Stimulated activated effector memory CD8-positive, alpha-beta T cell treated with anti-CD3 and anti-CD28 coated beads, Interleukin-12 subunit alpha, Interleukin-12 subunit beta, amount 100 ng/mL, for 72 hours (primary cell): ENCODE measurements around the gene DDX3X.
"Not testable (repeated sequence)": the region's sequence is repeated elsewhere in the genome, so short reads cannot be mapped to it uniquely, and the experiment has no call there.

Experiments
- ATAC-seq: fragments of 150-1000 bp; cut with Tn5 transposase; 2 replicates; pipeline ENCODE4 v1.10.0; 2021
- DNase-seq, 2 donors: peaks; one replicate each; pipeline ENCODE4 v3.0.0; 2021 to 2022; ENCODE audit warnings: low spot score in 2 of 2
- H3K27ac Mint-ChIP-seq: one replicate; pipeline ENCODE4 v1.8.0; 2022; ENCODE audit warnings: mild to moderate bottlenecking, mixed read lengths
- H3K36me3 Mint-ChIP-seq: one replicate; pipeline ENCODE4 v1.8.0; 2022; ENCODE audit warnings: mild to moderate bottlenecking, mixed read lengths
- H3K4me1 Mint-ChIP-seq: one replicate; pipeline ENCODE4 v1.8.0; 2022; ENCODE audit warnings: mixed read lengths
- H3K4me3 Mint-ChIP-seq: one replicate; pipeline ENCODE4 v1.8.0; 2022; ENCODE audit warnings: mild to moderate bottlenecking, mixed read lengths
- H3K9me3 Mint-ChIP-seq: one replicate; pipeline ENCODE4 v1.8.0; 2022; ENCODE audit warnings: mixed read lengths

Gene DDX3X

DNA sequence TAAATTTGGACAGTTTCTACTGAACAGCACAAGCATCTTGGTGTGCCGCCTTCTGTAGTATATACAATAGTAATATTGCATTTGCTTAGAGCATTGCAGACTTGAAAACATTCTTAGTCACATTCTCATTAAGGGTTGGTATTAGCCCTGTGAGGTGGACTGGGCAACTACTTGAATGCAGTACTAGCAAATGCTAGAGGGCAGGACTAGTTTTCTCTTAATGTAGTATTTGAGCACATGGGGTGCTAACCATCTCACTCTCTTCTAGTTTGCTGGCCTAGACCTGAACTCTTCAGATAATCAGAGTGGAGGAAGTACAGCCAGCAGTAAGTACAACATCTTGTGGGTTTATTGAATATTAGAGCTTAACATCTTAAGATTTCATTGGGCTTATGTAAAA lies 3.2 kb downstream of the DDX3X start:
- Mint-ChIP-seq H3K9me3 (no peaks in the 10 kb centered on the region), H3K4me1 (peaks cover 46% of the 10 kb centered on the region), H3K27ac (peak overlapping the region; percentile 100), H3K36me3 (peaks cover 100% of the 10 kb centered on the region), H3K4me3 (peak overlapping the region; percentile 95)
- DNase-seq (no peak), ATAC-seq (no peak)

DNA sequence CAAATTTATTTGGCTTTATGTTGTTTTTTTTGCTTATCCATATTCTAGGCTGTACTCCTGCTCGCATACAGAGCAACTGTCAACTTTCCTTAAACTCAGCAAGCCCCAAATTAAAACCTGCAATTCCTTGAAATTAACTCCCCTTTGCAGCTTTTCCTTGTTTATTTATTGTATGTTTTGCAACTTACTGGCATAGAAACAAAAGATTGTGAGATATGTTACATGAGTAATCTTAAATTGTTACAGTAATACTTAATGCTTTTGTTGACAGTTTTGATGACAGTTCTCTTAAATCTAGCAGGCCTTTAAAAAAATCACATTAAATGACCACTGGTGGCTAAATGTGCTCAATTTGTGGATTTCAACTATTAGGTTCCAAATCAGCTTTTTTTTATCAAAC lies 4.5 kb downstream of the DDX3X start:
- peaks cover 100% of the 10 kb centered on the region for H3K36me3 Mint-ChIP-seq
- H3K9me3 Mint-ChIP-seq: no peaks in the 10 kb centered on the region
- DNase-seq: no peak
- peak overlapping the region; percentile 95 for H3K4me3 Mint-ChIP-seq
- H3K4me1 Mint-ChIP-seq: peaks cover 46% of the 10 kb centered on the region
- ATAC-seq: no peak
- H3K27ac Mint-ChIP-seq: peak overlapping the region; percentile 100

DNA sequence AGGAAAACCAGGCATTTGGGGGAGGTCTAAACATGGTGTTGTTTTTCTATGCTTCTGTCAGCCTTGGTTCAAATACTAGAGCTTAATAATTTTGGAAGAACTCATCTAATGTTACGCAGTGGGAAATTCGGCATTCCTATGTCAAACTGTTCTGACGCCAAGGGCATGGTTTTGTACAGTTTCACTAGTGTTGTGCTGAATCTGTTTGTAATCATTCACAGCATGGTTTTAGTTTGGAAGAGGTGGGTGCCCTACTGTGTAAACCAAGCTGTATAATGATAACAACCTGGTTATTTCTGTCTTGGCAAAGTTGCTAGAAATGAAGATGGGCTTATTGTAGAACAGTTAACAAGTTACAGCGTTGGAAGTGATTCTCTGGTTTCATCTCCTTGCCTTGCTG lies 5.2 kb downstream of the DDX3X start:
- no peak for DNase-seq
- no peak for ATAC-seq
- peak overlapping the region; percentile 95 for H3K4me3 Mint-ChIP-seq
- H3K9me3 Mint-ChIP-seq: no peaks in the 10 kb centered on the region
- H3K27ac Mint-ChIP-seq: no peak overlapping the region
- peaks cover 43% of the 10 kb centered on the region for H3K4me1 Mint-ChIP-seq
- peaks cover 100% of the 10 kb centered on the region for H3K36me3 Mint-ChIP-seq

DNA sequence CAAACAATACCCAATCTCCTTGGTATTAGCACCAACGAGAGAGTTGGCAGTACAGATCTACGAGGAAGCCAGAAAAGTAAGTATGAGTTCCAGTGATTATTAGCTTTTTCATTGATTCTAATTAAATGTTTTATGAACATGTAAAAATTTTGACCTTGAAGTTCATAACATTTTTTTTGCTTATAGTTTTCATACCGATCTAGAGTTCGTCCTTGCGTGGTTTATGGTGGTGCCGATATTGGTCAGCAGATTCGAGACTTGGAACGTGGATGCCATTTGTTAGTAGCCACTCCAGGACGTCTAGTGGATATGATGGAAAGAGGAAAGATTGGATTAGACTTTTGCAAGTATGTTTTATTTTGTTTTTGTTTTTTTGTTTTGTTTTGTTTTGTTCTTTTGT lies 10.1 kb downstream of the DDX3X start:
- ATAC-seq: no peak
- peaks cover 100% of the 10 kb centered on the region for H3K36me3 Mint-ChIP-seq
- no peak overlapping the region for H3K4me3 Mint-ChIP-seq
- no peaks in the 10 kb centered on the region for H3K9me3 Mint-ChIP-seq
- DNase-seq: no peak
- H3K27ac Mint-ChIP-seq: peak overlapping the region; percentile 76
- H3K4me1 Mint-ChIP-seq: peaks cover 13% of the 10 kb centered on the region

DNA sequence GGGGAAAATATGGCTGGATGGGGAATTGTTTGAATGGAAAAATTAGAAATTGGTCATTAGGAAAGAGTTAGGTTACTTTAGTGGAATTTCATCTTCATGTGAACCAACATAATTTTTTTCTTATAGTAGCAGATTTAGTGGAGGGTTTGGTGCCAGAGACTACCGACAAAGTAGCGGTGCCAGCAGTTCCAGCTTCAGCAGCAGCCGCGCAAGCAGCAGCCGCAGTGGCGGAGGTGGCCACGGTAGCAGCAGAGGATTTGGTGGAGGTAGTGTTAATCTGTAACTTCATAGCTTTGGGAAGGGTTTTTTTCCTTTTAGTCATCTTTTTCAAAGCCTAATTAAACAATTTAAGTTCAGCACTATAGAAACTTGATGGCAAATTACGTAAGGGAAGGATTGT lies 13.2 kb downstream of the DDX3X start:
- peaks cover 100% of the 10 kb centered on the region for H3K36me3 Mint-ChIP-seq
- no peaks in the 10 kb centered on the region for H3K9me3 Mint-ChIP-seq
- peak overlapping the region; percentile 56 for H3K27ac Mint-ChIP-seq
- ATAC-seq (no peak), DNase-seq (no peak)
- H3K4me1 Mint-ChIP-seq: peaks cover 22% of the 10 kb centered on the region
- no peak overlapping the region for H3K4me3 Mint-ChIP-seq

DNA sequence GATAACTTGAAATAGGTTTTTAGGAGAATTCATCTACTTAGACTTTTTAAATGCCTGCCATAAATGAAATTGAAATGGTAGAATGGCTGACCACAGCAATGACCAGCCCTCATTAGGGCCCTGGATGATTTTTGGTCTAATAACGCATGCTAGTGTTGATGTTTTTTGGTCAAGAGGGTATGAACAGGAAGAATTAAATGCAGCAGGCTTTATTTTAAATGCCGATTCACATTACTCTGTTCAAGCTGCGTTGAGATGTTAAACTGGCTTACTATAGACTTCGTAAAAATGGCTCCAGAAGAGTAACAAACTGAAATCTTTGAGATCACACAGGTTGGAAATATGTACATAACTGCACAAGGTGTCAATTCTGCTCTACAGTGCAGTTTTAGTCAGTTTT lies 14.6 kb downstream of the DDX3X start:
- no peak for ATAC-seq
- Mint-ChIP-seq H3K27ac (no peak overlapping the region), H3K36me3 (peaks cover 88% of the 10 kb centered on the region), H3K4me1 (peaks cover 30% of the 10 kb centered on the region), H3K9me3 (no peaks in the 10 kb centered on the region), H3K4me3 (no peak overlapping the region)
- no peak for DNase-seq

DNA sequence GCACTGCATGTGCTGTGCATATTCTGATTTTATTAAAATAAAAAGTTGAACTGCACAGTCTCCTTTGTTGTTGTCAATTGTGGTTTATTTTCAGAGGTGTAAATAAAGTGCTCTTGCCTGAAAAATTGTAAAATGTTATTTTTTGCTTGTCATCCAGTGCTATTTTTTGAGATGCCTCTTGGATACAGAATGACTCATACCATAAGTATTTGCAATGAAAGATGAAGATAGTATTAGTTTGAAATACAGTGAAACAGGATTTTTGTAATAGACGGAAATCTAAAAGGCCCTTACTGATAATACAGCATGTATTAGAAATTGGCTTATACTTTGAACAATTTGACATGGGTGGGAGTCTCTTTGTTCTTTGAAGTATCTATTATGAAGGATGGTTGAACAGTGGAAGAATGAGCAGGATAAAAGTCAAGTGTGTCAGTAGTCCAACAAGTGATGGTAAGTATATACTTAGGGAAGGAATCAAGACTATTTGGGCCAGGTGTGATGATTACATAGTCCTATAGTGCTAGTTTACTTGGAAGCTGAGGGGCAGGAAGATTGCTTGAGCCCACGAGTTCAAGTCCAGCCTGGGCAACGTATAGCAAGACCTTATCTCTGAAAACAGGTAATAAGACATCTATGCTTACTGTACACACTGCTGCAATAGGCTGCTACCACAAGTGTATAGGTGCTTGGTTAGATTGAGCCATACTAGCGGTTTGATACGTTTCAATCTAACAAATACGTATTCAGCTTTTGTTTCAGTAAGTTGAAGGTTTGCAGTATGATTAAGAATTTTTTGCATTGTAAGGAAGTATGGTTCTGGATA lies 16.4 kb downstream of the DDX3X start:
- H3K4me1 Mint-ChIP-seq: peaks cover 30% of the 10 kb centered on the region
- peak overlapping the region; percentile 71 for H3K27ac Mint-ChIP-seq
- H3K4me3 Mint-ChIP-seq: no peak overlapping the region
- DNase-seq (no peak), ATAC-seq (peak; percentile 63)
- H3K36me3 Mint-ChIP-seq: peaks cover 70% of the 10 kb centered on the region
- H3K9me3 Mint-ChIP-seq: no peaks in the 10 kb centered on the region

DNA sequence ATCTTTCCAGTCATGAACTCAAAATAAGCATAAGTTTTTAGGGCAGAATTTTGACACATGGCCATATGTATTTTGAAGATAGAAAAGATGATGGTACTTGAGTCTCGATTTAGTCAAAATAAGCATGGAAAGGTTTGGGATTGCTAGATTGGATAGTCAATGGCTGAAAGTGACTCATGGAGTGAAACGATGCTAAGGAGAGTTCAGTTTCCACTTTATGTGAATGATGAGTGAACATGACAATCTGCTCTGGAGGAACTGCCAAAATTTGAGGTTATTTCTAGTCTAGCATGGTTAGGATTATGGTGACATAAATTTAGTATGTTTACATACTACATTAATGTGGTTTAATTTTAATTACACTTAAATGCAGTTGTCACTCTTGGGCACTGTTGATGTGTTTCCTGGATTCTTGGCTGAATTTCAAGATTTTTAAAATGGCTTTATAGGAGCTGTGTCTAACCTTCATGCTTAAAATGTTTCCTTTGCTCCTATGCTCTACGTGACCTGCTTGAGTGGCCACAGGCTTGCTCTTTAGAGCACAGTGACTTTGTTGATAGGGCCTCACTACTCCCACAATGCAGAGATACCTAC lies 17.1 kb downstream of the DDX3X start:
- Mint-ChIP-seq H3K4me1 (peaks cover 30% of the 10 kb centered on the region), H3K27ac (peak overlapping the region; percentile 71), H3K4me3 (no peak overlapping the region), H3K36me3 (peaks cover 63% of the 10 kb centered on the region), H3K9me3 (no peaks in the 10 kb centered on the region)
- DNase-seq: no peak
- peak; percentile 50 for ATAC-seq

DNA sequence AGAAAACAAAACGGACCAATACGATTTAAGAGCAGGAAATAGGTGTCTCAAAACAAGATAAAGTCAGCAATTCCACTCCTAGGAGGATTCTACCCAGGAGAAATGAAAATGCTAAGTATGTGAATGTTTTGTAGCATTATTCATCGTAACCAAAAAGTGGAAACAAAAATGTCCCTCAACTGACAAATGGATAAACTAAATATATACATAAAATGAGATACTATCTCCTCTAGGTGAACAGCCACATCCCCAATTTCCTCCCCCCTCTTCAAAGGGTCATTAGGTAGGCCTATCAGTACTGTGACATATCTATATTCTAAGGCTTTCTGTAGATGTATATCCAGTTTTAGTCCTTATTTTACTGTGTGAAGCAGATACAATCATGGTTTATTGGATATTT lies 18.0 kb downstream of the DDX3X start:
- Mint-ChIP-seq H3K36me3 (peaks cover 54% of the 10 kb centered on the region), H3K4me3 (no peak overlapping the region), H3K9me3 (no peaks in the 10 kb centered on the region), H3K4me1 (peaks cover 30% of the 10 kb centered on the region), H3K27ac (peak overlapping the region; percentile 71)
- ATAC-seq (no peak), DNase-seq (no peak)

DNA sequence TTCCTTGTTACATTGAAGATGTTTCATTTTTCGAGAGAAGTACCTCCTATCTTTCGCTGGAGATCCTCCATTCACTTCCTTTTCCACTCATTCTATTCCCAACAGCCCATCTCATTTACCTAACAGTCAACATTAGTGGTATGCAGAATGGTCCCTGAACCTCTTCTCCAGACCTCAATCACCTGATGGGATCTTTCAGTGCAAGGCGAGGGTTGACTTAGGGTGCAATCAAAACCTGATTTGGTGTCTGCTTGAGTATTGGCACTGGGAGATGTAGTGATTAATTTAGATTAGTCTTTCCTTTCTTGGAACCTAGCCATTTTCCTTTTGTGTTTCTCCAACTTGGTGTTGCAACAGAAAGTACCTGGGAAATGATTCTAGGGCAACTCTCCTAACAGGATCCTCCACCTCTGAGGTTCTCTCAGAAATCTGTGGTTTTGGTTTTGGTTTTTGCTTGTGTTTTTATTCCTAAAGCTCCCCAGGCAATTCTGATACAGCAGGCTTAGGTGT lies 18.4 kb downstream of the DDX3X start:
- ATAC-seq (no peak), DNase-seq (no peak)
- Mint-ChIP-seq H3K9me3 (no peaks in the 10 kb centered on the region), H3K4me1 (peaks cover 30% of the 10 kb centered on the region), H3K36me3 (peaks cover 50% of the 10 kb centered on the region), H3K4me3 (no peak overlapping the region), H3K27ac (no peak overlapping the region)

DNA sequence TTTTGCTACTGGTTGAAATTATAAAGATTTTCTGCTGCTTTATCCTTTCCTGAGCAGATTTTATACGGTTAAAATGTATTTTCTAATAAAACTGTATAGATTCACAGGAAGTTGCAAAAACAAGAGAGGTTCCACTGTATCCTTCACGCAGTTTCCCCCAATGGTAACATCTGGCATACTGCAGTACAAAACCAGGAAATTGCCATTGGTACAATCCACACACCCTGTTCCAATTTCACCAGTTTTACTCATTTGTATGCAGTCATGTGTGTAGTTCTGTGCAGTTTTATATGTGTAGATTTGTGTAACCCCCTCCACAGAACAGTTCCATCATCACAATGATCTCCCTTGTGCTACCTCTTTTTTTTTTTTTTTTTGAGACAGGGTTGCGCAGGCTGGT lies 20.0 kb downstream of the DDX3X start:
- H3K36me3 Mint-ChIP-seq: peaks cover 34% of the 10 kb centered on the region
- peaks cover 30% of the 10 kb centered on the region for H3K4me1 Mint-ChIP-seq
- H3K9me3 Mint-ChIP-seq: no peaks in the 10 kb centered on the region
- no peak overlapping the region for H3K27ac Mint-ChIP-seq
- H3K4me3 Mint-ChIP-seq: no peak overlapping the region
- no peak for DNase-seq
- ATAC-seq: no peak

DNA sequence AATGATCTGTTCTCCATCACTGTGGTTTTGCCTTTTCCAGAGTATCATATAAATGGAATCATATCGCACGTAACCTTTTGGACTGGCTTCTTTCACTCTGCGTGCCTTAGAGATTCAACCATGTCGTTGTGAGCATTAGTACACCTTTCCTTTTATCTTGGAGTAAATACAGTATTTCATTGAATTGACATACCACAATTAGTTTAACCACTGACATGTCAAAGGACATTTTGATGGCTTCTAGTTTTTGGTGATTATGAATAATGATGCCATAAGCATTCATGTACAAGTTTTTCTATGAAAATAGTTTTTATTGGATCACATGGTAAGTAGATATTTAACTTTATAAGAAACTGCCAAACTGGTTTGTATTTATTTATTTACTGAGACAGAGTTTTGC lies 35.2 kb downstream of the DDX3X start:
- Mint-ChIP-seq H3K27ac (no peak overlapping the region), H3K9me3 (no peaks in the 10 kb centered on the region), H3K4me1 (no peaks in the 10 kb centered on the region), H3K4me3 (no peak overlapping the region), H3K36me3 (no peaks in the 10 kb centered on the region)
- ATAC-seq (no peak), DNase-seq (no peak)

DNA sequence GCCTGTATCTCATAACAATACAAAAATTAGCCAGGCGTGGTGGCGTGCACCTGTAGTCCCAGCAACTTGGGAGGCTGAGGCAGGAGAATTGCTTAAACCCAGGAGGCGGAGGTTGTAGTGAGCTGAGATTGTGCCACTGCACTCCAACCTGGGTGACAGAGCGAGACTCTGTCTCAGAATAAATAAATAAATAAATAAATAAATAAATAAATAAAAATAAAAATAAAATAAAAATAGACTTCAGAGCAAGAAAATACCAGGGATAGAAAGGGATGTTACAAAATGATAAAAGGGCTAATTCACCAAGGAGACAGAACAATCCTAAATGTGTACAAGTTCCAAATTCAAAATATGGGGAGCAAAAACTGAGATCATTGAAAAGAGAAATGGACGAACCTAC lies 37.6 kb downstream of the DDX3X start:
- not testable (repeated sequence) for H3K4me1 Mint-ChIP-seq, DNase-seq, H3K4me3 Mint-ChIP-seq, ATAC-seq, H3K36me3 Mint-ChIP-seq, H3K9me3 Mint-ChIP-seq, H3K27ac Mint-ChIP-seq

DNA sequence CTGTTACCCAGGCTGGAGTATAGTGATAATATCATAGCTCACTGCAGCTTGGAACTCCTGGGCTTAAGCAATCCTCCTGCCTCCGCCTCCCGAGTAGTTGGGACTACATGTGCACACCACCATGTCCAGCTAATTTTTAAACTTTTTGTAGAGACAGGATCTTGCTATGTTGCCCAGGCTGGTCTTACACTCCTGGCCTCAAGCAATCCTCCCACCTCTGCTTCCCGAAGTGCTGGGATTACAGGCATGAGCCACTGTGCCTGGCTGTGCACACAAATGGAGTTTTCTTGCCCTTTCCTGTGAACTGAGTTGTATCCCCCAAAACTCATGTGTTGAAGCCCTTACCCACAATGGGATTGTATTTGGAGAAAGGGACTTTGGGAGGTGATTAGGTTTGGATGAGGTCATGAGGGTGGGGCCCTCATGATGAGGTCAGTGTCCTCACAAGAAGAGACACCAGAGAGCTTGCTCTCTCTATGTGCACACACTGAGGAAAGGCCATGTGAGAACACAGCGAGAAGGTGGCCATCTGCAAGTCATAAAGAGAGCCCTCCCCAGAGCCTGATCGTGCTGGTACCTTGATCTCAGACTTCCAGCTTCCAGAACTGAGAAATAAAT lies 40.1 kb downstream of the DDX3X start:
- Mint-ChIP-seq H3K36me3 (no peaks in the 10 kb centered on the region), H3K27ac (no peak overlapping the region), H3K4me3 (no peak overlapping the region), H3K4me1 (peaks cover 10% of the 10 kb centered on the region), H3K9me3 (no peaks in the 10 kb centered on the region)
- no peak for DNase-seq
- no peak for ATAC-seq

DNA sequence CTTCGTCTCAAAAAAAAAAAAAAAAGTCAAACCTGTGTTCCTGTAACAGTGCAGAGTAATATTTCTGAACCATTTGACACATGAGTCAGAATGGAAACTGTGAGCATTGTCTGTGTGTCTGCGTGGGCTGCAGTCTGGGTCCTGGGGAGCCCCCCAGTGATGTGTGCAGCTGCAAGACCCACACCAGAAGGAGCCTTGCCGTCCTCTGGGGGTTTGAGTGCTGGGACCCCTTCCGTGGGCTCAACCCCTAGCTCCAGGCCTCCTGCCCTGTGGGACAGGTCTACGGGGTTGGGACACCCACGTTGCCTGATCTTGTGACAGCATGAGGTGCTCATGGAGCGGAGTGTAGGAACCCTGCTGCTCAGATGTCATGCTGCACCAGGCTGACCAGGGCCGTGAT lies 43.7 kb downstream of the DDX3X start:
- no peaks in the 10 kb centered on the region for H3K9me3 Mint-ChIP-seq
- peak; percentile 98 for ATAC-seq
- peaks cover 10% of the 10 kb centered on the region for H3K4me1 Mint-ChIP-seq
- DNase-seq: peak in 1 of 2 donors; percentile 54
- peak overlapping the region; percentile 29 for H3K27ac Mint-ChIP-seq
- H3K4me3 Mint-ChIP-seq: peak overlapping the region; percentile 22
- no peaks in the 10 kb centered on the region for H3K36me3 Mint-ChIP-seq

DNA sequence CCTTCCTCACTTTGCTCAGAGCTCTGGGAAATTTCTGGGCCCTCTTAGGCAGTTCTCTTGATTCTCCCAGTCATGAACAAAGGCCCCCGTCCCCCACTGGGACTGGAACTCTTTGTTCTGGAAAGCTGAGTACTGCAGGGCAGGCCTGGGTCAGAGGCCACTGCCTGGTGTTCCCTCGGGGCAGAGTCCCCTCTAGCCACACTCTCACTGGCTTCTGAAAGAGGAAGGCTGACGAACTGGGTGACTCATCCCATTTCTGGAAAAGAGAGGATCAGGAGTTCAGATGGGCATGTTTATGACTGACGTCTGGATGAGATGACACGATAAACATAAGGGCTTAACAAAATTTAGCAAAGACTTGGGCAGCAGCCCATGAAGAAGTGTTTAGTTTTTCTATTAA lies 47.7 kb downstream of the DDX3X start:
- Mint-ChIP-seq H3K36me3 (no peaks in the 10 kb centered on the region), H3K4me3 (no peak overlapping the region), H3K9me3 (no peaks in the 10 kb centered on the region), H3K27ac (peak overlapping the region; percentile 50), H3K4me1 (peaks cover 11% of the 10 kb centered on the region)
- DNase-seq (no peak), ATAC-seq (no peak)
